Vagina (tissue), 2 donors: ENCODE measurements around the gene SLC2A9.

Source experiments
- POLR2A ChIP-seq, 2 donors: fragments of 450-650 bp; IDR thresholded peaks; one replicate each; pipeline ENCODE4 v1.6.1; 2017; ENCODE audit warnings: antibody characterized with exemption in 2 of 2, mild to moderate bottlenecking in 2 of 2, moderate library complexity in 2 of 2
- POLR2AphosphoS5 ChIP-seq, 2 donors: sonication (generic); formaldehyde crosslinking; IDR thresholded peaks; one replicate each; pipeline ENCODE4 v1.9.0; 2017; ENCODE audit warnings: antibody characterized with exemption in 2 of 2, mild to moderate bottlenecking in 2 of 2, low read depth in 1 of 2; ENCODE audit not compliant: insufficient read depth in 1 of 2
- TF ChIP-seq, protein P1 (sequence below), 3 experiments: fragments of 450-650 bp in 2 of 3; fragments of 200-600 bp in 1 of 3; sonication (generic) in 1 of 3; IDR thresholded peaks; one replicate each; pipeline ENCODE4 v1.5.1; 2017 to 2019; ENCODE audit warnings: antibody characterized with exemption in 3 of 3, mild to moderate bottlenecking in 2 of 3, moderate library complexity in 2 of 3

DNA sequence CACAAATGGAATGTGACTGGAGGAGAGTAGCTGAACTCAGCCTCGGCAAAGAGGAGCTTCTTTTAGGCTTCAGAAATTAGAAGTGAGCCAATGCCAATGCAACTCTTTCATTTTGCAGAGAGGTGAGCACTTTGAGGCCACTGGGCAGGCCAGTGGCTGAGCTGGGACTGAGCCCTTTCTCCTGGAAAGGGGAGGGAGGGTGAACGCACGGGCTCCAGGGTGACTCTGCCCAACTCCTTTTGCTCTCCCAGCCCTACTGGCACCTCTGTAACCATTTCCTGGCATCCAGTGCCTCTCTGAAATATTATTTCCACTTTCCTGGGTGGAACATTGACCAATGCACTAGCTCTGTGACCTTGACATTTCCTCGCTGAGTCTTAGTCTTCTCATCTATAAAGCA, 88.1 kb downstream of the SLC2A9 start:
- TF ChIP-seq, protein P1, sequence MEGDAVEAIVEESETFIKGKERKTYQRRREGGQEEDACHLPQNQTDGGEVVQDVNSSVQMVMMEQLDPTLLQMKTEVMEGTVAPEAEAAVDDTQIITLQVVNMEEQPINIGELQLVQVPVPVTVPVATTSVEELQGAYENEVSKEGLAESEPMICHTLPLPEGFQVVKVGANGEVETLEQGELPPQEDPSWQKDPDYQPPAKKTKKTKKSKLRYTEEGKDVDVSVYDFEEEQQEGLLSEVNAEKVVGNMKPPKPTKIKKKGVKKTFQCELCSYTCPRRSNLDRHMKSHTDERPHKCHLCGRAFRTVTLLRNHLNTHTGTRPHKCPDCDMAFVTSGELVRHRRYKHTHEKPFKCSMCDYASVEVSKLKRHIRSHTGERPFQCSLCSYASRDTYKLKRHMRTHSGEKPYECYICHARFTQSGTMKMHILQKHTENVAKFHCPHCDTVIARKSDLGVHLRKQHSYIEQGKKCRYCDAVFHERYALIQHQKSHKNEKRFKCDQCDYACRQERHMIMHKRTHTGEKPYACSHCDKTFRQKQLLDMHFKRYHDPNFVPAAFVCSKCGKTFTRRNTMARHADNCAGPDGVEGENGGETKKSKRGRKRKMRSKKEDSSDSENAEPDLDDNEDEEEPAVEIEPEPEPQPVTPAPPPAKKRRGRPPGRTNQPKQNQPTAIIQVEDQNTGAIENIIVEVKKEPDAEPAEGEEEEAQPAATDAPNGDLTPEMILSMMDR (IDR thresholded peaks at IDR 0.05) = no peak
- TF ChIP-seq POLR2A (IDR thresholded peaks at IDR 0.05) = no peak
- TF ChIP-seq POLR2AphosphoS5 (IDR thresholded peaks at IDR 0.05; ENCODE audit: insufficient read depth in 1 of 2, low read depth in 1 of 2) = no peak
